Adrenal gland (tissue), 12 donors: ENCODE measurements around the gene CUL1. TPM values are rescaled to one million over a fixed set of nuclear protein-coding genes. Genes with fewer than 3 reads are reported as not detected.

Experiments
- DNase-seq, 7 donors: peaks; one replicate each; pipeline ENCODE4 v3.0.0-alpha.2; 2019 to 2020
- H3K27ac ChIP-seq, 5 donors: fragments of 200-600 bp; sonication (generic) in 4 of 5; 1 replicate in 3 of 5; 2 replicates in 2 of 5; pipeline versions ENCODE4 v1.5.1 to v1.8.0; 2016 to 2020; ENCODE audit warnings: mild to moderate bottlenecking in 1 of 5
- H3K27me3 ChIP-seq: fragments of 200-600 bp; 2 replicates; pipeline ENCODE4 v1.8.0; 2021
- H3K36me3 ChIP-seq, 2 donors: fragments of 200-600 bp; replicated peaks in 1 of 2; 1 replicate in 1 of 2; 2 replicates in 1 of 2; pipeline versions ENCODE4 v1.5.1 to v1.8.0; 2018 to 2022
- H3K4me1 ChIP-seq, 2 donors: fragments of 200-600 bp; replicated peaks in 1 of 2; 1 replicate in 1 of 2; 2 replicates in 1 of 2; pipeline versions ENCODE4 v1.5.1 to v1.8.0; 2018 to 2021
- H3K4me3 ChIP-seq, 4 donors: fragments of 200-600 bp; sonication (generic) in 3 of 4; one replicate each; pipeline ENCODE4 v1.5.1; 2016 to 2018
- H3K9me3 ChIP-seq, 3 donors: fragments of 200-600 bp; sonication (generic) in 1 of 3; replicated peaks in 1 of 3; 1 replicate in 2 of 3; 2 replicates in 1 of 3; pipeline versions ENCODE4 v1.5.1 to v1.8.0; 2016 to 2021
- CTCF ChIP-seq, 6 experiments: fragments of 450-650 bp in 4 of 6; fragments of 200-600 bp in 2 of 6; sonication (generic) in 1 of 6; IDR thresholded peaks; 1 replicate in 5 of 6; 2 replicates in 1 of 6; pipeline versions ENCODE4 v1.5.1 to v1.8.0; 2016 to 2021; ENCODE audit warnings: antibody characterized with exemption in 6 of 6, mild to moderate bottlenecking in 2 of 6, moderate library complexity in 1 of 6
- POLR2A ChIP-seq, 2 donors: fragments of 450-650 bp; IDR thresholded peaks; one replicate each; pipeline ENCODE4 v1.6.1; 2017; ENCODE audit warnings: antibody characterized with exemption in 2 of 2, mild to moderate bottlenecking in 2 of 2, moderate library complexity in 1 of 2
- WGBS, 4 donors: extraction: QIAGEN DNeasy Blood & Tissue Kit in 2 of 4; methylation state at CpG; one replicate each; pipeline versions ENCODE4 v1.1.5 to v1.1.7; 2013 to 2017; 5-methylcytosine and 5-hydroxymethylcytosine counted together
- intact Hi-C, 2 donors: fragments of 100-400 bp; cut with DNase I; formaldehyde crosslinking; loops; one replicate each; pipeline versions ENCODE4 v1.14.1 to v1.15.0; 2022 to 2023
- polyA plus RNA-seq, 3 donors: library from polyadenylated mRNA; stranded (reverse); fragments of 200-250 nt in 2 of 3; fragments of 350-450 nt in 1 of 3; fragmentation: Illumina TruSeq in 1 of 3; extraction: RNeasy Lipid Tissue Mini Kit (QIAGEN cat#74804) in 1 of 3; gene quantifications; one replicate each; pipeline ENCODE4 v1.2.3, GENCODE V29; 2013 to 2014
- total RNA-seq, 9 donors: library from RNA; depleted of rRNA in 4 of 9; stranded (reverse); fragments of >200 nt in 4 of 9; fragments of 120-200 nt in 1 of 9; fragmentation: NEBNext Ultra II Directional in 1 of 9; extraction: Animal tissue kit (Norgen Biotek cat#: 25700) in 1 of 9; gene quantifications; one replicate each; pipeline versions ENCODE4 v1.1.0 to v1.2.4, GENCODE V29; 2013 to 2023
- donor health status: healthy with polysubstance abuse.
- donor health status: Bipolar disorder and iron deficiency.
- donor health status: DM: yes; HTN: yes; CAD: no.
- donor health status: DM: no; HTN: no; CAD: no.
- donor health status: DM: no; HTN: no; CAD: no.
- donor health status: DM: yes; HTN: yes; CAD: no.

The CUL1 gene
- total and polyA plus RNA-seq, 12 donors: 20.8 to 106 (median 38.2) TPM

DNA sequence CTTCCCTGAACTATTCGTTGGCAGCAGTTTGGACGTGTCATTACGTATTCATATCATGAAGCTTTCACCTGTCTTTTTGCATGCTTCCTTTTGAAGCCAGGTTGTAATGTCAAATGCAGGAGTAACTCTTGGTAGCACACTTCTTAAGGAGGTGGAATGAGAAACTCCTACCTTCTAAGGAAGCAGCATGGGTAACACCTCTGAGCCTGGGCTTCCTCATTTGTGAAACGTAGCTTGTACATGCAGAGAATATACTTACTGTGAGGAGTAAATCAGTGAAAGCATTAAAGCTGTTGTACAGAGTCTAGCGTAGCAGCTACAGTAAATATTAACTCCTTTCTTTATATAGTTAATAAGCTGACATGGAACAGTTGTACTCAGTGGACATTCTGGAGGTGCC is 21.1 kb downstream of the CUL1 start:
- no peaks in the 10 kb centered on the region for H3K36me3 ChIP-seq
- H3K27ac ChIP-seq: no peak overlapping the region
- TF ChIP-seq CTCF (IDR thresholded peaks at IDR 0.05) (no peak), POLR2A (IDR thresholded peaks at IDR 0.05) (no peak)
- WGBS, 4 donors: 73 to 87% (median 77%) methylated on average over 5 of the region's 5 CpGs
- no peaks in the 10 kb centered on the region for H3K27me3 ChIP-seq
- no peak overlapping the region for H3K4me3 ChIP-seq
- DNase-seq: no peak
- intact Hi-C loops: no loop called here
- no peaks in the 10 kb centered on the region for H3K9me3 ChIP-seq
- H3K4me1 ChIP-seq: peaks cover 13 to 26% of the 10 kb centered on the region in 2 donors

GRCh38 chr7:148720472-148720871 is 21.8 kb downstream of the CUL1 start:
- WGBS, 4 donors: 81 to 86% (median 85%) methylated on average over 5 of the region's 5 CpGs
- H3K4me1 ChIP-seq: peaks cover 13 to 20% of the 10 kb centered on the region in 2 donors

GRCh38 chr7:148721390-148721789 is 22.7 kb downstream of the CUL1 start:
- H3K9me3 ChIP-seq: no peaks in the 10 kb centered on the region
- H3K27me3 ChIP-seq: no peaks in the 10 kb centered on the region
- peaks cover 13 to 28% of the 10 kb centered on the region in 2 donors for H3K4me1 ChIP-seq
- intact Hi-C loops: no loop called here
- WGBS, 4 donors: 90 to 98% (median 93%) methylated on average over 3 of the region's 3 CpGs
- H3K4me3 ChIP-seq: no peak overlapping the region
- no peak for DNase-seq
- TF ChIP-seq CTCF (IDR thresholded peaks at IDR 0.05) (no peak), POLR2A (IDR thresholded peaks at IDR 0.05) (no peak)
- H3K27ac ChIP-seq: no peak overlapping the region
- no peaks in the 10 kb centered on the region for H3K36me3 ChIP-seq

More at GRCh38 chr7:148720472-148720871, 21.8 kb downstream of the CUL1 start:
- no peaks in the 10 kb centered on the region for H3K9me3 ChIP-seq
- no peak overlapping the region for H3K4me3 ChIP-seq
- H3K36me3 ChIP-seq: no peaks in the 10 kb centered on the region
- no peak for DNase-seq
- intact Hi-C loops: no loop called here
- TF ChIP-seq CTCF (IDR thresholded peaks at IDR 0.05): no peak
- no peak for TF ChIP-seq POLR2A (IDR thresholded peaks at IDR 0.05)
- no peak overlapping the region for H3K27ac ChIP-seq
- H3K27me3 ChIP-seq: no peaks in the 10 kb centered on the region

DNA sequence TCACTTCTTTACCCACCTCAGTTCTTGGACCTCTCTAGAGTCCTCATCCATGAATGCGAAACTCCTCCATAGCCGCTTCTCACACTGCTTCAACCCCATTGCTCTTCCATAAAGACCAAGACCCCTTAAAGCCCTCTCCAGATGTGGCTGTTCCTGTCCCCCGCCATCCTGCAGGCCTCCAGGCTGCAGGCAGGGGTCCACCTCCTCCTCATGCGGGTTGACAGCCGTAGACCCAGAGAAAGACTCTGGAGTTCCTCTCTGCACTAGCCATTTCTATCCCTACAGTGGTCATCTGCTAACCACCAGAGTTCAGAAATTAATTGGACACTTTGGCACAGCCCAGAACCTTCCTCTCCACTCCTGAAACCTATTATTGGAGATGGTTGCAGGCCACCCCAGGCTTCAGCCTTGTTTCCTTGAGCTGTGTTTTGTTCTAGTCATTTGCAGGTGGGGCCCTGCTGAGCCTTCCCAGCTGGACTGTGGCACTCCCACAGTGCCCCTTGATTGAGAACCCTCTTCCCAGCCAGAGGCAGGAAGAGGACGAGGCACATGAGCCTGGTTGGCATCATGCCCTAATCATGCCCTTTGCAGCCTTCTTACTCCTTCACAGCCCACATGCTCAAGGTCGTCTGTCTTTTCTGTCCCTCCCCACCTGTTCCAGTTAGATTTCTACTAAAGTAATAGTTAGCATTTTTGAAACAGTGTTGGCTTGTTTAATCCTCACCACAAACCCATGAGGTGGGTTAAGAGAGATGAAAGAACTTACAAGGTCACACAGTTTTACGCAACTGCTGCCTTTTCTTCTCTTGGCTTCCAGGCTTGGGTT is 23.9 kb downstream of the CUL1 start:
- H3K4me1 ChIP-seq: peaks cover 13 to 30% of the 10 kb centered on the region in 2 donors
- intact Hi-C loops: no loop called here
- no peaks in the 10 kb centered on the region for H3K9me3 ChIP-seq
- H3K36me3 ChIP-seq: no peaks in the 10 kb centered on the region
- no peak for TF ChIP-seq CTCF (IDR thresholded peaks at IDR 0.05)
- no peak for TF ChIP-seq POLR2A (IDR thresholded peaks at IDR 0.05)
- DNase-seq: peak; percentile 27 to 73 (median 70)
- no peaks in the 10 kb centered on the region for H3K27me3 ChIP-seq
- H3K4me3 ChIP-seq: no peak overlapping the region
- H3K27ac ChIP-seq: peak overlapping the region in 3 of 5 donors; percentile 10 to 27 (median 23)
- WGBS, 4 donors: 71 to 85% (median 72%) methylated on average over 7 to 8 of the region's 8 CpGs
